Gastrocnemius medialis (tissue), 4 donors: ENCODE measurements around the gene HTR5A. TPM values are rescaled to one million over a fixed set of nuclear protein-coding genes. Genes with fewer than 3 reads are reported as not detected.
"Not testable (repeated sequence)": the region's sequence is repeated elsewhere in the genome, so short reads cannot be mapped to it uniquely, and the experiment has no call there.

Experiments used
- ATAC-seq, 2 donors: fragments of 150-250 bp; one replicate each; pipeline ENCODE4 v1.9.1; 2016
- DNase-seq, 2 donors: peaks; one replicate each; pipeline ENCODE4 v3.0.0-alpha.2; 2019
- H3K27ac ChIP-seq, 4 donors: fragments of 200-600 bp; sonication (generic); 1 replicate in 1 of 4; 2 replicates in 3 of 4; pipeline ENCODE4 v1.5.1; 2016 to 2018; ENCODE audit warnings: mild to moderate bottlenecking in 2 of 4, moderate library complexity in 1 of 4
- H3K27me3 ChIP-seq, 3 donors: fragments of 200-600 bp; sonication (generic) in 2 of 3; 1 replicate in 1 of 3; 2 replicates in 2 of 3; pipeline versions ENCODE4 v1.5.1 to v1.6.0; 2016 to 2019; ENCODE audit warnings: mild to moderate bottlenecking in 1 of 3, moderate library complexity in 1 of 3
- H3K36me3 ChIP-seq, 2 donors: fragments of 200-600 bp; sonication (generic) in 1 of 2; one replicate each; pipeline ENCODE4 v1.5.1; 2017 to 2018
- H3K4me1 ChIP-seq, 2 donors: fragments of 200-600 bp; sonication (generic) in 1 of 2; one replicate each; pipeline ENCODE4 v1.5.1; 2016 to 2017; ENCODE audit warnings: mild to moderate bottlenecking in 2 of 2
- H3K4me3 ChIP-seq, 4 donors: fragments of 200-600 bp; sonication (generic) in 3 of 4; 1 replicate in 1 of 4; 2 replicates in 3 of 4; pipeline ENCODE4 v1.5.1; 2016 to 2019; ENCODE audit warnings: mild to moderate bottlenecking in 2 of 4
- H3K9me3 ChIP-seq, 3 donors: fragments of 200-600 bp; sonication (generic) in 2 of 3; 1 replicate in 1 of 3; 2 replicates in 2 of 3; pipeline ENCODE4 v1.5.1; 2016 to 2019
- CTCF ChIP-seq, 5 experiments: fragments of 450-650 bp in 3 of 5; fragments of 200-600 bp in 2 of 5; sonication (generic) in 2 of 5; IDR thresholded peaks in 4 of 5; conservative IDR thresholded peaks in 1 of 5; 1 replicate in 4 of 5; 2 replicates in 1 of 5; pipeline ENCODE4 v1.5.1; 2016 to 2019; ENCODE audit warnings: antibody characterized with exemption in 5 of 5, mild to moderate bottlenecking in 3 of 5, moderate library complexity in 3 of 5
- POLR2A ChIP-seq, 2 donors: fragments of 450-650 bp; IDR thresholded peaks; one replicate each; pipeline ENCODE4 v1.6.1; 2017; ENCODE audit warnings: antibody characterized with exemption in 2 of 2, mild to moderate bottlenecking in 2 of 2, moderate library complexity in 2 of 2
- in situ Hi-C, 4 donors: fragments of 200-750 bp; cut with MboI; loops; one replicate each; pipeline versions ENCODE4 v1.15.0 to v1.8.0; 2017; ENCODE audit warnings: low sequenced_read_pairs in 4 of 4
- intact Hi-C: fragments of 100-400 bp; cut with DNase I; formaldehyde crosslinking; loops from one replicate; pipeline ENCODE4 v1.15.1; 2023; ENCODE audit warnings: low total_unique reads
- total RNA-seq, 4 donors: library from RNA; depleted of rRNA; stranded (reverse); fragments of >200 nt; gene quantifications; one replicate each; pipeline versions ENCODE4 v1.1.0 to v1.2.3, GENCODE V29; 2016

HTR5A gene
- total RNA-seq, 4 donors from 2014 or later, result not detected

- ATAC-seq (no peak), DNase-seq (no peak)
- H3K4me3 ChIP-seq, result no peak overlapping the region
- no peaks in the 10 kb centered on the region for H3K27me3 ChIP-seq
- H3K36me3 ChIP-seq, result no peaks in the 10 kb centered on the region
- H3K4me1 ChIP-seq, result no peaks in the 10 kb centered on the region
- peaks cover 0 to 6% (median 0%) of the 10 kb centered on the region in 3 donors for H3K9me3 ChIP-seq
- no peak overlapping the region for H3K27ac ChIP-seq
- intact Hi-C loops, result no loop called here
- in situ Hi-C loops, result no loop called here
- no peak for TF ChIP-seq POLR2A (IDR thresholded peaks at IDR 0.05)
- TF ChIP-seq CTCF (IDR thresholded peaks at IDR 0.05 in 4 of 5, conservative IDR thresholded peaks at IDR 0.05 in 1 of 5), result no peak
Observed at GRCh38 chr7:155032978-155033377, 37.1 kb upstream of the HTR5A start.

GRCh38 chr7:155034495-155034894 lies 35.6 kb upstream of the HTR5A start:
- DNase-seq, H3K4me3 ChIP-seq, H3K36me3 ChIP-seq, intact Hi-C loops, H3K9me3 ChIP-seq, ATAC-seq, in situ Hi-C loops, H3K27ac ChIP-seq, H3K27me3 ChIP-seq, H3K4me1 ChIP-seq: not testable (repeated sequence)

- intact Hi-C loops (no loop called here), in situ Hi-C loops (no loop called here)
- Histone ChIP-seq H3K27me3 (no peaks in the 10 kb centered on the region), H3K36me3 (no peaks in the 10 kb centered on the region), H3K4me1 (no peaks in the 10 kb centered on the region), H3K27ac (no peak overlapping the region), H3K9me3 (no peaks in the 10 kb centered on the region), H3K4me3 (no peak overlapping the region)
- no peak for ATAC-seq
- TF ChIP-seq CTCF (IDR thresholded peaks at IDR 0.05 in 4 of 5, conservative IDR thresholded peaks at IDR 0.05 in 1 of 5), result no peak
- TF ChIP-seq POLR2A (IDR thresholded peaks at IDR 0.05), result no peak
- DNase-seq, result no peak
Observed at GRCh38 chr7:155038335-155038734, 31.8 kb upstream of the HTR5A start.

- in situ Hi-C loops (no loop called here), intact Hi-C loops (no loop called here)
- H3K9me3 ChIP-seq, result no peaks in the 10 kb centered on the region
- no peak for DNase-seq
- no peaks in the 10 kb centered on the region for H3K4me1 ChIP-seq
- no peak for ATAC-seq
- no peaks in the 10 kb centered on the region for H3K36me3 ChIP-seq
- H3K27ac ChIP-seq, result no peak overlapping the region
- no peaks in the 10 kb centered on the region for H3K27me3 ChIP-seq
- no peak for TF ChIP-seq POLR2A (IDR thresholded peaks at IDR 0.05)
- TF ChIP-seq CTCF (IDR thresholded peaks at IDR 0.05 in 4 of 5, conservative IDR thresholded peaks at IDR 0.05 in 1 of 5), result no peak
- H3K4me3 ChIP-seq, result no peak overlapping the region
Observed at GRCh38 chr7:155043756-155044155, 26.4 kb upstream of the HTR5A start.

- no peak overlapping the region for H3K27ac ChIP-seq
- no peak for ATAC-seq
- DNase-seq, result no peak
- no peaks in the 10 kb centered on the region for H3K36me3 ChIP-seq
- TF ChIP-seq CTCF (IDR thresholded peaks at IDR 0.05 in 4 of 5, conservative IDR thresholded peaks at IDR 0.05 in 1 of 5) (no peak), POLR2A (IDR thresholded peaks at IDR 0.05) (no peak)
- H3K4me1 ChIP-seq, result no peaks in the 10 kb centered on the region
- in situ Hi-C loops (no loop called here), intact Hi-C loops (no loop called here)
- H3K9me3 ChIP-seq, result no peaks in the 10 kb centered on the region
- H3K27me3 ChIP-seq, result no peaks in the 10 kb centered on the region
- no peak overlapping the region for H3K4me3 ChIP-seq
Observed at GRCh38 chr7:155048006-155048405, 22.1 kb upstream of the HTR5A start.
